ENCODE results near the gene SLC35F1.
"Not testable (repeated sequence)": the region's sequence is repeated elsewhere in the genome, so short reads cannot be mapped to it uniquely, and the experiment has no call there.

The SLC35F1 gene

GRCh38 chr6:117928833-117929232 is 21.8 kb downstream of the SLC35F1 start:
- DNase-seq, result no peak

GRCh38 chr6:117929501-117929900 is 22.4 kb downstream of the SLC35F1 start:
- DNase-seq, result no peak

DNA sequence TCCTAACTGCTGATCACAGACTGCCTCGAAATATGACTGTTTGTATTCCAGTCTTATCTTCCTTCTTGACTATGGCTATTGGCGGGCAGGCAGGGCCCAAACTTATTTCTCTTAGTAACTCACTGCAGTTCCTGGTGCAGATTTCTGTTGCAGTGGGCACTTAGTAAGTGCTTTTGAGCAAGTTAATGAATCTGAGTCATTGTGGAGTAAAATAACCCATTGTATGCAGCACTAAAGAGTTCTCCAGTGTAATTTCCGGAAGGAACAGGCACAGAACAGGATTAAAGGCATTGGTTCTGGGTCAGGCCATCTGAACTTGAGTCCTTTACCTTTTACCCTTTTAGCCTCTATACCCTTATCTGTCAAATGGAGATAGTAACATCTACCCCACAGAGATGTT is 23.6 kb downstream of the SLC35F1 start:
- DNase-seq, result no peak

- DNase-seq, result no peak
These were observed 24.9 kb downstream of the SLC35F1 start for GRCh38 chr6:117932001-117932400.

DNA sequence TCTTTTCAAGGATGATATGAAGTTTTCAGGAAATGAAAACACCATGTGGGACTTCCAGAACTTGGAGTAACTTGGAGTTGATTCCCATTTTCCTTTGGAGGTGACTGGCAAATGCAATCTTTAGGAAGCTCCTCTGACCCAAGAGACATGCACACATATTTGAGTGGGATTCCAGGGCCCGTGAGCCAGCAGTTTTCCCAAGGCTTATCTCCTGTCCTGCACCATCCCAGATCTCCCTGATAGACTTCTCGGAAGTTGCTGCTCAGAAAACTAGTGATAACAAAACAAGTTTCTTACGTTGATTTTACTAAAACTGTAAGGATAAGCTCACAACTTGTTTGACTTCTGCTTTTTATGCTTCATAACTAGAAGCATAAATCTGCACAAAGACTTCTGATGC is 25.6 kb downstream of the SLC35F1 start:
- DNase-seq, result no peak

DNA sequence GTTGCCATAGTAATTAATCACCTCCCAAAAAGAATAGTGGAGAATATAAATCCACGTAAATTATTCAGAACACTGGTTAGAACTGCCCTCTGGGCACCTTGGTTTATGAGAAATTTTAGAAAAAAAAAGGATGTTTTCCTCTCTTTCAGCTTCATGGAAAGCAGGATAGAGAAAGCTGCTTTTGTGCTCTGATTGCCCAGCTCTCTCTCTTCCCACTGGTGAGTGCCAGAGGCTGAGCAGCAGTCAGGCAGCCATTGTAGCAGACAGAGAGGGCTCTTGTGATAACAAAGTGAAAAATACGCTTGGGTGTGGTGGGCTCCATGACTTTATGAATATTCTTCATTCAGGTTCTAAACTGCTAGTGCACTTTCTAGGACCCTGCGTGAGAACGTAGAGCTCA is 26.4 kb downstream of the SLC35F1 start:
- DNase-seq, result no peak

DNA sequence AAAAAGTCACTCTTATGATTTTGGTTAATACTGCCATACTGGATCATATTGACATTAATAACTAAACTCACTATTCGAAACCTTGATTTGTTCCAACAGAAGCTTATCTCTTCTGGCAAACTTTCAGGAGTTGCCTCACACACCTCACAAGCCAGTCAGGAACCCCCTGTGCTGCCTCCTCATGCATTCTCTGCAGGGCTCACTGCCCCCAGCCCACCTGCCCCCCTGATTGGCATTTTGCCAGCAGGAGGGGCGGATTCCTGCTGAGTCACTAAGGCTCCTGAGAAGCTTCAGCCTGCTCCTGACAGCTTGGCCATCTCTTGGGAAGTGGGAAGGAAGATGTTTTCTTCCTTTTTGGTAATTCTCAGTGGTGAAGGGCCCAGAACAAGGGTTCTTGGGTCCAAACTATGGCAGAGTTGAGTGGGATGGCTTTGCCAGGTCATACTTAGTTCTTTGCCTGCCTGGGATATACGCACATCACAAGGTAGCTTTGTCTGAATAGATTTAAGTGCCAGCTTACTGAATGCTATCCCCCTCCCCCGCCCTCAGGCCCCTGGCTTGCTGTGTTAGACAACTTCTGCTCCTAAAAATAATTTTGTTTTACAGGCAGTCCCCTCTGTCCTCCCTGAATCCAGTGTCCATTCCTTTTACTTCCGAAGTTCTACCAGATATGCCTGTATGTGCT is 31.4 kb downstream of the SLC35F1 start:
- DNase-seq, result no peak

DNA sequence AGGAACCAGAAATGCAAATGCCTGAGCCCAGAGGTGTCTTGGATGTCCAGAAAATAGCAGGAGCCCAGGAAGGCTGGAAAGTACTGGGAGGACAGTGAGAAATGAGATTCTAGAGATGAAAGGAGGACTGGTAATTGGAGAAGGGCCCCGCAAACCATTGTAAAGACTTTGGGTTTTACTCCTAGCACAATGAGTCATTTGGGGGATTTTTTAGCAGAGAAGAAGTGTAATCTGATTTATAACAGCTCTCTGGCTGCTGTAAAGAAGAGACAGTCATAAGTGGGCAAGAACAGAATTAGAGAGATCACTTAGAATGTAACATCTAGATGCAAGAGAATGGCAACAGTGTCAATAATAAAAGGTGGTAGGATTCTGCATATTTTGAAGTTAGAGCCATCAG is 40.2 kb downstream of the SLC35F1 start:
- no peak for DNase-seq

DNA sequence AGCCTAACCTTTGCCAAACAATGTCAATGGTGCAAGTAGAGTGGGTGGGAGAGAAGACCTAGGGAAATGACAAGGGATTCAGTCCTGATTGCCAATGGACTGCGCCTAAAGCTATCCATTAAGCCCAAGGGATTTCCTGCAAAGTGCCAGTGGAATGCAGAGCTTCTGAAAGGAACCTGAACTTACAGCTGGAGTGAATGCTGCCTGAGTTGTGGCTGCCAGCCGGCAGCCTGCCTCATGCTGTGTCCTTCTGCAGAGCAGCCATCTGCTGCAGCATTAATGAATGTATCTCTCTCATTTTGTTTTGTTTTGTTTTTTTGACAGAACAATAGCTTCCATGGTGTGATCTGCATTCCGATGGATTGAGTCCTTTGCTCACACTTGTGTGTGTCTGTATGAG is 44.7 kb downstream of the SLC35F1 start:
- no peak for DNase-seq

- DNase-seq, result no peak
These were observed 48.7 kb downstream of the SLC35F1 start for GRCh38 chr6:117955684-117956256.

GRCh38 chr6:117956386-117956785 is 49.3 kb downstream of the SLC35F1 start:
- no peak for DNase-seq

- DNase-seq, result no peak
These were observed 51.5 kb downstream of the SLC35F1 start for GRCh38 chr6:117958536-117958935.

- DNase-seq, result no peak
These were observed 53.8 kb downstream of the SLC35F1 start for GRCh38 chr6:117960877-117961276.

DNA sequence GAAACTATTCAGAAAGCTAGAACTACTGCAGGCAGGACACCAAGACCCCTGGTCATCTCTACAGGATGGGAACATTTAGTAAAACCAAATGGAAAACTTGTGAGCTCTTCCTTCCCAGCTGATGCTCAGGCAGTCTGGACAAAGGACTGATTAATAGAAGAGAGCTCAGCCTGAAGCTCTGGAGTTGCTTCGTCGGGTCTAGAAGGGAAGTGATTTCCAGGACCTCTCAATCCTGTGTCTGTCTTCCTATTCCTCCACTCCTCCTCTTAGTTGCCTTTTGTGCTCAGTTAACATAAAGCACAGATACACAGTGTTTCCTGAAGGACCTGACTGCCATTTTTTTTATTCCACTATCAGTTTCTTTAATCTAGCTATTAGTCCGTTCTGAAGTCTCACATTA is 54.2 kb downstream of the SLC35F1 start:
- DNase-seq, result no peak

- DNase-seq, result not testable (repeated sequence)
These were observed 58.7 kb downstream of the SLC35F1 start for GRCh38 chr6:117965763-117966162.

GRCh38 chr6:117971637-117972036 is 64.6 kb downstream of the SLC35F1 start:
- no peak for DNase-seq

GRCh38 chr6:117974914-117975627 is 68.0 kb downstream of the SLC35F1 start:
- no peak for DNase-seq

DNA sequence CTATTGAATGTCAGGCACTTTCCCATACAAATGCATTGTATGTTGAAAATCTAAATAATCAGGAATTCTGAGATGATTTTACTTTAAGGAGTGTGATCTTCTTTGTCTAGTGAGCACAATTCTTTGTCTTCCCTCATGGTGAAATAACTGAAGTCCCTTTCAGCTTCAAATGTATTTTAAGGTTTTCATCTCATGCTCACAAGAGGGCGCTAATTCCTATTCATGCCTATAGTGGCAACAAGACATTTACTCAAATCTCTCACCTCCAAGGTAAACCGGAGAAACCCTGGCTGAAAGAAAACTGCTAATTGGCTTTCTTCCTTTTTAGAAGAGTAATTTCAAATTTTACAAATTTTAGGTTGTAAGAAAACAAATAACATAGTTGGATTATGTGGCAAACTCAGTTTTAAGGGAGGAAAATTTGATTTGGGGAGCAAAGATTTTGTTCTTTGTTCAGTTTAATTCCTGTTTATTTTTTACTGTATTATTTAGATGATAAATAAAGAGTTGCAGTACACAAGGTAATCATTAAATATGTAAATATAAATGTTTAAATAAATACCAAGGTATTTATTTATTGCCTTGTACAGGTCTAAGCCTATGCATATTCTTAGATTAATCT is 69.1 kb downstream of the SLC35F1 start:
- DNase-seq, result peak; percentile 58

GRCh38 chr6:117985916-117986315 is 78.9 kb downstream of the SLC35F1 start:
- DNase-seq, result no peak

DNA sequence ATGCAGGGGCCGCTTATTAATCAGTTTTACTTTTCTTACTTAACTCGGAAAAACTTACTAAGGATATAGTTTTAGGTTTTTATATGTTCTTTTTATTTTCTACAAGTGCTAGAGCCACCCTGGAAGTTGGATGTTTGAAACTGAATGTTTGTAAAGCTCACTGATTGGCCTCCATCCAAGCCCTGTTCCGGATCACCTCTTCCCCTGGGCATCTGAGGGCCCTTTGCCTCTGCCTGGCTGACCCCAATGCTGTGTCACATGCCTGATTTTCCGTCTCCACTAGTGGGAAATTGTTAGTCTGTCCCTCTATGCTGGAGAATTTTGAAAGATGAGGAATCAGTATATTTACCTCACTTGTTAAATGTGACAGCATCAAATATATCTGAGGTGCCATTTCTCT is 79.3 kb downstream of the SLC35F1 start:
- DNase-seq, result no peak

- no peak for DNase-seq
These were observed 82.0 kb downstream of the SLC35F1 start for GRCh38 chr6:117989086-117989485.

DNA sequence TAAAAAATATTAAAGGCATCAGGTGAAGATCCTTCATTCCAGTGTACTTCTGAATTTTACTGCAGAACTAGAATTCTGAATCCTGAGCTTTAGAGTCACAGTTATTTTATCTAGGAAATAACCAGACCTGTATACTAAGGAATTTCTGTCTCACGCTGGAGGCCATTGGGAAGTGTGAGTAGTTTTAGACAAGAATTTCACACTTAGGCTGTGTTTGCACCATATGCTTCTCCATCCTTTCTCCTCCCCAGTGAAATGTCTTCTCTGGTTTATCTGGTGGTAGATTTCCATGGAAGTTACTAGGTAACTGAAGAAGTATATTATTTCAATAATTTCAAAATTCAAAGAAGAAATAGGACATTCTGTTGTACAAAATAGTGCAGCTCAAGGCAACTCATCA is 83.1 kb downstream of the SLC35F1 start:
- no peak for DNase-seq

DNA sequence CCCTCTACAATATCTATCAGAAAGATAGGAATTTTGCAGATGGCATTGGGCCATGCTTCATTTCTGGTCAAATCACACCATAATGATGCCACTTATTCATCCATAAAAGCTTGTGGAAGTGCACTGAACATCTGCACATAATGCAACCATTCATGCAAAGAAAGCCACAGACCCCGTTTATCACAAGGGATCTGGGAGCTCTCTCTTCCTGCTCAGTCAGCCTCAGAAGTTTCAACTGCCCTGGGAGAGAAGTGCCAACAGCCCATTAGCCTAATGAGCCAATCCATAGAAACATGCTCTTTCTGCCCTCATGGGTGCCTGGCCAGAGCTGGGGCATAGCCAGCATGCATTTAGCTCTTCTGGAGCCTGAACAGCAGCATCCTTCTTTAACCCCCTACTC is 85.8 kb downstream of the SLC35F1 start:
- no peak for DNase-seq

DNA sequence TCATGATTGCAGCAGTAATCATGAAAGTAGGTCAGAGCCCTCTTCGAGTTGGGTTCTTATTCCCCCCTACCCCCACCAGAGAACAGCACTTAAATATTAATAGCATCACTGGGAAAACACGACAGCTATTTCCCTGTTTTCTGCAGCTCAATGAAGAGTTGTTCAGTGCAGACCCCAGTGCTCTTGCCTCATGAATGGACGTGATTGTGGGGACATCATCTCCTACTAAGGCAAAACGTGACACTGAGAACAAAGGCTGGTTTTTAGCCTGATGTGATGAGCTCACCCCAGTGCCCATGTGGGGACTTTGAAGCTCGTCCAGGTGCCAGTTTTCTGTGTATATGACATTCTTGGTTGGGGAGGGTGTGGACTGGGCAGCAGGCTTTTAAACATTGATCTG is 105.9 kb downstream of the SLC35F1 start:
- no peak for DNase-seq
